ENCODE data around the gene WDR75. TPM values are rescaled to one million over a fixed set of nuclear protein-coding genes. Genes with fewer than 3 reads are reported as not detected.

The WDR75 gene
- total RNA-seq, 2 experiments from 2014 or later, result 55.7 to 79.6 TPM

- H3K4me3 ChIP-seq (ENCODE audit: low read depth, low read length, poor library complexity, severe bottlenecking), result no peak overlapping the region
- no peak for DNase-seq (ENCODE audit: low spot score)
- POLR2A ChIA-PET, result no interaction called here
- CTCF ChIA-PET (ENCODE audit: unreplicated experiment), result no interaction called here
- H3K27ac ChIP-seq (ENCODE audit: low read depth, low read length, poor library complexity, severe bottlenecking), result no peak overlapping the region
- BruUV-seq (replicated peaks), result no TSS peak
- intact Hi-C loops (cut with micrococcal nuclease; ENCODE audit: unreplicated experiment), result no loop called here
- no peak overlapping the region for H3K4me2 ChIP-seq (ENCODE audit: low read length)
- no peak overlapping the region for H2AFZ ChIP-seq (ENCODE audit: low read length)
- no peaks in the 10 kb centered on the region for H3K9me3 ChIP-seq (ENCODE audit: low read length)
- no peaks in the 10 kb centered on the region for H4K20me1 ChIP-seq (ENCODE audit: insufficient read depth, low read length)
- TF ChIP-seq CTCF (conservative IDR thresholded peaks at IDR 0.05; ENCODE audit: low read length) (no peak), EZH2phosphoT487 (IDR thresholded peaks at IDR 0.05; ENCODE audit: borderline replicate concordance, low read depth, low read length) (no peak)
- no peaks in the 10 kb centered on the region for H3K36me3 ChIP-seq (ENCODE audit: insufficient read depth, low read length)
- no peaks in the 10 kb centered on the region for H3K4me1 ChIP-seq (ENCODE audit: insufficient read depth, low read length, poor library complexity, severe bottlenecking)
- H3K79me2 ChIP-seq (ENCODE audit: insufficient read depth, low read depth, low read length), result no peaks in the 10 kb centered on the region
- H3K9me2 ChIP-seq (ENCODE audit: insufficient read depth, low read length), result no peaks in the 10 kb centered on the region
These were observed 61.4 kb downstream of the WDR75 start for GRCh38 chr2:189502714-189503113.

- CTCF ChIA-PET (ENCODE audit: unreplicated experiment), result no interaction called here
- H3K27ac ChIP-seq (ENCODE audit: low read depth, low read length, poor library complexity, severe bottlenecking), result no peak overlapping the region
- H3K9me2 ChIP-seq (ENCODE audit: insufficient read depth, low read length), result no peaks in the 10 kb centered on the region
- no peak for TF ChIP-seq CTCF (conservative IDR thresholded peaks at IDR 0.05; ENCODE audit: low read length)
- TF ChIP-seq EZH2phosphoT487 (IDR thresholded peaks at IDR 0.05; ENCODE audit: borderline replicate concordance, low read depth, low read length), result no peak
- intact Hi-C loops (cut with micrococcal nuclease; ENCODE audit: unreplicated experiment), result no loop called here
- H3K79me2 ChIP-seq (ENCODE audit: insufficient read depth, low read depth, low read length), result no peaks in the 10 kb centered on the region
- POLR2A ChIA-PET, result no interaction called here
- no peaks in the 10 kb centered on the region for H4K20me1 ChIP-seq (ENCODE audit: insufficient read depth, low read length)
- no peak for DNase-seq (ENCODE audit: low spot score)
- no peaks in the 10 kb centered on the region for H3K9me3 ChIP-seq (ENCODE audit: low read length)
- no peak overlapping the region for H3K4me3 ChIP-seq (ENCODE audit: low read depth, low read length, poor library complexity, severe bottlenecking)
- no peaks in the 10 kb centered on the region for H3K4me1 ChIP-seq (ENCODE audit: insufficient read depth, low read length, poor library complexity, severe bottlenecking)
- BruUV-seq (replicated peaks), result no TSS peak
- no peak overlapping the region for H2AFZ ChIP-seq (ENCODE audit: low read length)
- no peak overlapping the region for H3K4me2 ChIP-seq (ENCODE audit: low read length)
- H3K36me3 ChIP-seq (ENCODE audit: insufficient read depth, low read length), result no peaks in the 10 kb centered on the region
These were observed 63.0 kb downstream of the WDR75 start for GRCh38 chr2:189504238-189504637.

- Histone ChIP-seq H4K20me1 (ENCODE audit: insufficient read depth, low read length) (no peaks in the 10 kb centered on the region), H3K79me2 (ENCODE audit: insufficient read depth, low read depth, low read length) (no peaks in the 10 kb centered on the region), H3K9me3 (ENCODE audit: low read length) (no peaks in the 10 kb centered on the region), H3K4me1 (ENCODE audit: insufficient read depth, low read length, poor library complexity, severe bottlenecking) (no peaks in the 10 kb centered on the region), H3K4me2 (ENCODE audit: low read length) (no peak overlapping the region), H3K4me3 (ENCODE audit: low read depth, low read length, poor library complexity, severe bottlenecking) (no peak overlapping the region), H3K36me3 (ENCODE audit: insufficient read depth, low read length) (no peaks in the 10 kb centered on the region), H3K27ac (ENCODE audit: low read depth, low read length, poor library complexity, severe bottlenecking) (no peak overlapping the region), H3K9me2 (ENCODE audit: insufficient read depth, low read length) (no peaks in the 10 kb centered on the region), H2AFZ (ENCODE audit: low read length) (no peak overlapping the region)
- DNase-seq (ENCODE audit: low spot score), result no peak
- CTCF ChIA-PET (ENCODE audit: unreplicated experiment), result no interaction called here
- BruUV-seq (replicated peaks), result no TSS peak
- intact Hi-C loops (cut with micrococcal nuclease; ENCODE audit: unreplicated experiment), result no loop called here
- no peak for TF ChIP-seq CTCF (conservative IDR thresholded peaks at IDR 0.05; ENCODE audit: low read length)
- POLR2A ChIA-PET, result no interaction called here
These were observed 64.2 kb downstream of the WDR75 start for GRCh38 chr2:189505492-189505891.

Measured in OCI-LY7 (cell line).